KMS-11 (cell line): ENCODE measurements around the gene C16orf78.

ENCODE experiments used
- H2AFZ ChIP-seq: fragments of 200-600 bp; sonication (generic); 2 replicates; pipeline ENCODE4 v1.6.1; 2016; ENCODE audit warnings: antibody characterized with exemption, mixed run types, low read depth
- H3K27ac ChIP-seq: fragments of 200-600 bp; sonication (generic); 2 replicates; pipeline ENCODE4 v1.6.1; 2016; ENCODE audit warnings: mild to moderate bottlenecking, mixed run types
- H3K27me3 ChIP-seq: fragments of 200-600 bp; sonication (generic); 2 replicates; pipeline ENCODE4 v1.6.1; 2017; ENCODE audit warnings: mild to moderate bottlenecking, low read depth, mixed run types, moderate library complexity; ENCODE audit not compliant: insufficient read depth
- H3K36me3 ChIP-seq: fragments of 200-600 bp; sonication (generic); 2 replicates; pipeline ENCODE4 v1.6.1; 2017; ENCODE audit warnings: mild to moderate bottlenecking, mixed run types; ENCODE audit not compliant: insufficient read depth
- H3K4me1 ChIP-seq: fragments of 200-600 bp; sonication (generic); 2 replicates; pipeline ENCODE4 v1.6.1; 2016; ENCODE audit warnings: mild to moderate bottlenecking, low read depth, mixed run types; ENCODE audit not compliant: poor library complexity, severe bottlenecking
- H3K4me2 ChIP-seq: fragments of 200-600 bp; sonication (generic); 2 replicates; pipeline ENCODE4 v1.7.0; 2016; ENCODE audit warnings: mild to moderate bottlenecking, mixed run types
- H3K4me3 ChIP-seq: fragments of 200-600 bp; sonication (generic); IDR thresholded peaks from 2 replicates; pipeline ENCODE4 v1.6.1; 2017; ENCODE audit warnings: low read depth, low read length, mixed read lengths; ENCODE audit not compliant: insufficient read depth
- H3K79me2 ChIP-seq: fragments of 200-600 bp; sonication (generic); 2 replicates; pipeline ENCODE4 v1.6.1; 2016; ENCODE audit warnings: low read depth, mixed run types; ENCODE audit not compliant: insufficient read depth
- H3K9ac ChIP-seq: fragments of 200-600 bp; sonication (generic); 2 replicates; pipeline ENCODE4 v1.6.1; 2016; ENCODE audit warnings: mild to moderate bottlenecking, mixed run types
- H4K20me1 ChIP-seq: fragments of 200-600 bp; sonication (generic); 2 replicates; pipeline ENCODE4 v1.6.1; 2016; ENCODE audit warnings: mild to moderate bottlenecking, mixed run types; ENCODE audit not compliant: insufficient read depth
- CTCF ChIP-seq: fragments of 200-600 bp; sonication (generic); conservative IDR thresholded peaks from 2 replicates; pipeline ENCODE4 v1.6.1; 2017; ENCODE audit warnings: low read depth, mild to moderate bottlenecking, antibody characterized with exemption, low read length, moderate library complexity, mixed read lengths

The C16orf78 gene

GRCh38 chr16:49336581-49336980 is 37.0 kb upstream of the C16orf78 start:
- Histone ChIP-seq H3K4me2 (no peak overlapping the region), H3K27ac (no peak overlapping the region), H3K9ac (no peak overlapping the region), H3K36me3 (no peaks in the 10 kb centered on the region), H3K27me3 (no peaks in the 10 kb centered on the region), H2AFZ (no peak overlapping the region), H3K4me3 (no peak overlapping the region), H4K20me1 (no peaks in the 10 kb centered on the region), H3K4me1 (no peaks in the 10 kb centered on the region), H3K79me2 (no peaks in the 10 kb centered on the region)
- TF ChIP-seq CTCF: no peak

GRCh38 chr16:49337814-49338350 is 35.7 kb upstream of the C16orf78 start:
- Histone ChIP-seq H3K27ac (no peak overlapping the region), H3K4me3 (no peak overlapping the region), H3K27me3 (no peaks in the 10 kb centered on the region), H3K79me2 (no peaks in the 10 kb centered on the region), H3K9ac (no peak overlapping the region), H3K36me3 (no peaks in the 10 kb centered on the region), H2AFZ (no peak overlapping the region), H3K4me1 (no peaks in the 10 kb centered on the region), H3K4me2 (no peak overlapping the region), H4K20me1 (no peaks in the 10 kb centered on the region)
- TF ChIP-seq CTCF: no peak

- H2AFZ ChIP-seq: no peak overlapping the region
- no peaks in the 10 kb centered on the region for H3K79me2 ChIP-seq
- TF ChIP-seq CTCF: no peak
- H3K27me3 ChIP-seq: no peaks in the 10 kb centered on the region
- H4K20me1 ChIP-seq: no peaks in the 10 kb centered on the region
- no peak overlapping the region for H3K4me2 ChIP-seq
- H3K27ac ChIP-seq: no peak overlapping the region
- H3K4me1 ChIP-seq: no peaks in the 10 kb centered on the region
- H3K36me3 ChIP-seq: no peaks in the 10 kb centered on the region
- no peak overlapping the region for H3K9ac ChIP-seq
- H3K4me3 ChIP-seq: no peak overlapping the region
Measured at GRCh38 chr16:49338611-49339265, 34.9 kb upstream of the C16orf78 start.

- H3K4me2 ChIP-seq: no peak overlapping the region
- H3K4me1 ChIP-seq: no peaks in the 10 kb centered on the region
- no peaks in the 10 kb centered on the region for H3K27me3 ChIP-seq
- no peak overlapping the region for H3K4me3 ChIP-seq
- H3K36me3 ChIP-seq: no peaks in the 10 kb centered on the region
- no peak overlapping the region for H2AFZ ChIP-seq
- TF ChIP-seq CTCF: no peak
- H4K20me1 ChIP-seq: no peaks in the 10 kb centered on the region
- H3K79me2 ChIP-seq: no peaks in the 10 kb centered on the region
- no peak overlapping the region for H3K27ac ChIP-seq
- no peak overlapping the region for H3K9ac ChIP-seq
Measured at GRCh38 chr16:49340466-49340865, 33.1 kb upstream of the C16orf78 start.
